ENCODE measurements around the gene MED4. TPM values are rescaled to one million over a fixed set of nuclear protein-coding genes. Genes with fewer than 3 reads are reported as not detected.

Gene MED4
- total and polyA plus RNA-seq, 2 donors from 2014 or later: 50.8 to 54.3 TPM

GRCh38 chr13:48113756-48114130, 18.8 kb upstream of the MED4 start:
- DNase-seq: no peak
- Histone ChIP-seq H3K27me3 (ENCODE audit: control insufficient read depth, insufficient read depth, low read length) (no peaks in the 10 kb centered on the region), H3K4me1 (ENCODE audit: control insufficient read depth in 2 of 3, insufficient read depth in 2 of 3, low read depth in 1 of 3, low read length in 3 of 3) (peaks cover 0 to 16% (median 10%) of the 10 kb centered on the region in 3 donors), H3K9ac (ENCODE audit: low read length in 3 of 3) (no peak overlapping the region), H3K27ac (ENCODE audit: low read depth in 2 of 2, low read length in 2 of 2) (no peak overlapping the region), H3K9me3 (ENCODE audit: control insufficient read depth in 2 of 3, insufficient read depth in 1 of 3, low read length in 3 of 3) (no peaks in the 10 kb centered on the region), H3K36me3 (ENCODE audit: control insufficient read depth in 2 of 3, insufficient read depth in 3 of 3, low read length in 3 of 3) (no peaks in the 10 kb centered on the region), H3K4me3 (ENCODE audit: low read length in 3 of 3) (no peak overlapping the region)
- TF ChIP-seq CTCF (IDR thresholded peaks at IDR 0.05; ENCODE audit: borderline replicate concordance, extremely low read depth, insufficient read depth): no peak
- no peak for FAIRE-seq
- intact Hi-C loops (cut with DNase I): no loop called here

- Histone ChIP-seq H3K9ac (ENCODE audit: low read length in 3 of 3) (no peak overlapping the region), H3K27ac (ENCODE audit: low read depth in 2 of 2, low read length in 2 of 2) (no peak overlapping the region), H3K9me3 (ENCODE audit: control insufficient read depth in 2 of 3, insufficient read depth in 1 of 3, low read length in 3 of 3) (no peaks in the 10 kb centered on the region), H3K27me3 (ENCODE audit: control insufficient read depth, insufficient read depth, low read length) (no peaks in the 10 kb centered on the region), H3K36me3 (ENCODE audit: control insufficient read depth in 2 of 3, insufficient read depth in 3 of 3, low read length in 3 of 3) (no peaks in the 10 kb centered on the region), H3K4me3 (ENCODE audit: low read length in 3 of 3) (no peak overlapping the region), H3K4me1 (ENCODE audit: control insufficient read depth in 2 of 3, insufficient read depth in 2 of 3, low read depth in 1 of 3, low read length in 3 of 3) (peaks cover 0 to 16% (median 9%) of the 10 kb centered on the region in 3 donors)
- intact Hi-C loops (cut with DNase I): no loop called here
- FAIRE-seq (no peak), DNase-seq (no peak)
- no peak for TF ChIP-seq CTCF (IDR thresholded peaks at IDR 0.05; ENCODE audit: borderline replicate concordance, extremely low read depth, insufficient read depth)
Measured at GRCh38 chr13:48112896-48113755, 18.2 kb upstream of the MED4 start.

- Histone ChIP-seq H3K27me3 (ENCODE audit: control insufficient read depth, insufficient read depth, low read length) (no peaks in the 10 kb centered on the region), H3K4me3 (ENCODE audit: low read length in 3 of 3) (no peak overlapping the region), H3K9ac (ENCODE audit: low read length in 3 of 3) (peak overlapping the region in 1 of 3 donors; percentile 29), H3K36me3 (ENCODE audit: control insufficient read depth in 2 of 3, insufficient read depth in 3 of 3, low read length in 3 of 3) (no peaks in the 10 kb centered on the region), H3K27ac (ENCODE audit: low read depth in 2 of 2, low read length in 2 of 2) (peak overlapping the region; percentile 25 to 61), H3K9me3 (ENCODE audit: control insufficient read depth in 2 of 3, insufficient read depth in 1 of 3, low read length in 3 of 3) (no peaks in the 10 kb centered on the region), H3K4me1 (ENCODE audit: control insufficient read depth in 2 of 3, insufficient read depth in 2 of 3, low read depth in 1 of 3, low read length in 3 of 3) (peaks cover 0 to 16% (median 7%) of the 10 kb centered on the region in 3 donors)
- no peak for TF ChIP-seq CTCF (IDR thresholded peaks at IDR 0.05; ENCODE audit: borderline replicate concordance, extremely low read depth, insufficient read depth)
- DNase-seq (no peak), FAIRE-seq (peak; percentile 13)
- intact Hi-C loops (cut with DNase I): no loop called here
Measured at GRCh38 chr13:48110931-48111721, 16.2 kb upstream of the MED4 start.
